ENCODE data around the gene SYNJ2. TPM values are rescaled to one million over a fixed set of nuclear protein-coding genes. Genes with fewer than 3 reads are reported as not detected.

SYNJ2 gene
- polyA plus RNA-seq, 1 donor from 2014 or later: 0.12 TPM

- Histone ChIP-seq H4K20me1 (ENCODE audit: insufficient read depth) (no peaks in the 10 kb centered on the region), H3K9me3 (ENCODE audit: low read length) (no peaks in the 10 kb centered on the region), H3K9ac (ENCODE audit: low read length) (no peak overlapping the region), H3K79me2 (replicated peaks; ENCODE audit: insufficient read depth, low read length) (no peaks in the 10 kb centered on the region), H3K4me2 (ENCODE audit: low read length) (no peak overlapping the region), H3K27me3 (ENCODE audit: insufficient read depth, low read depth, low read length) (no peaks in the 10 kb centered on the region), H2AFZ (ENCODE audit: low read depth, low read length) (no peak overlapping the region), H3K9me2 (ENCODE audit: insufficient read depth, low read length) (no peaks in the 10 kb centered on the region), H3K4me3 (ENCODE audit: low read length) (no peak overlapping the region), H3F3A (ENCODE audit: insufficient read depth, low read length, poor library complexity, severe bottlenecking) (no peaks in the 10 kb centered on the region), H3K27ac (ENCODE audit: low read length) (no peak overlapping the region), H3K36me3 (ENCODE audit: insufficient read depth, low read length) (no peaks in the 10 kb centered on the region)
- TF ChIP-seq CTCF (IDR thresholded peaks at IDR 0.05; ENCODE audit: poor library complexity, severe bottlenecking): no peak
- no peak for TF ChIP-seq REST (IDR thresholded peaks at IDR 0.05; ENCODE audit: borderline replicate concordance)
- no peak for TF ChIP-seq RAD21 (conservative IDR thresholded peaks at IDR 0.05)
- TF ChIP-seq TAF1 (IDR thresholded peaks at IDR 0.05; ENCODE audit: low read depth): no peak
- TF ChIP-seq SMC3 (conservative IDR thresholded peaks at IDR 0.05; ENCODE audit: poor library complexity): no peak
- no peak for TF ChIP-seq POLR2AphosphoS5 (IDR thresholded peaks at IDR 0.05)
- no peak for TF ChIP-seq EZH2 (IDR thresholded peaks at IDR 0.05; ENCODE audit: borderline replicate concordance, insufficient read depth, low read length, poor library complexity, severe bottlenecking)
- TF ChIP-seq EP300 (conservative IDR thresholded peaks at IDR 0.05; ENCODE audit: poor library complexity, severe bottlenecking): no peak
- no peak for TF ChIP-seq MXI1 (conservative IDR thresholded peaks at IDR 0.05; ENCODE audit: poor library complexity, severe bottlenecking)
Measured at GRCh38 chr6:157996201-157996712, 14.6 kb downstream of the SYNJ2 start.

GRCh38 chr6:157996918-157997702, 15.4 kb downstream of the SYNJ2 start:
- Histone ChIP-seq H2AFZ (ENCODE audit: low read depth, low read length) (no peak overlapping the region), H3K4me2 (ENCODE audit: low read length) (no peak overlapping the region), H3K36me3 (ENCODE audit: insufficient read depth, low read length) (no peaks in the 10 kb centered on the region), H3F3A (ENCODE audit: insufficient read depth, low read length, poor library complexity, severe bottlenecking) (no peaks in the 10 kb centered on the region), H4K20me1 (ENCODE audit: insufficient read depth) (no peaks in the 10 kb centered on the region), H3K27me3 (ENCODE audit: insufficient read depth, low read depth, low read length) (no peaks in the 10 kb centered on the region), H3K9me2 (ENCODE audit: insufficient read depth, low read length) (no peaks in the 10 kb centered on the region), H3K4me3 (ENCODE audit: low read length) (no peak overlapping the region), H3K9me3 (ENCODE audit: low read length) (no peaks in the 10 kb centered on the region), H3K27ac (ENCODE audit: low read length) (no peak overlapping the region), H3K79me2 (replicated peaks; ENCODE audit: insufficient read depth, low read length) (no peaks in the 10 kb centered on the region), H3K9ac (ENCODE audit: low read length) (no peak overlapping the region)
- no peak for TF ChIP-seq REST (IDR thresholded peaks at IDR 0.05; ENCODE audit: borderline replicate concordance)
- no peak for TF ChIP-seq EP300 (conservative IDR thresholded peaks at IDR 0.05; ENCODE audit: poor library complexity, severe bottlenecking)
- no peak for TF ChIP-seq SMC3 (conservative IDR thresholded peaks at IDR 0.05; ENCODE audit: poor library complexity)
- no peak for TF ChIP-seq RAD21 (conservative IDR thresholded peaks at IDR 0.05)
- TF ChIP-seq MXI1 (conservative IDR thresholded peaks at IDR 0.05; ENCODE audit: poor library complexity, severe bottlenecking): no peak
- no peak for TF ChIP-seq EZH2 (IDR thresholded peaks at IDR 0.05; ENCODE audit: borderline replicate concordance, insufficient read depth, low read length, poor library complexity, severe bottlenecking)

Measured in neural cell (in vitro differentiated cells).